NCI-H2227 (cell line): Measurements from ENCODE around the gene LKAAEAR1.
A peak's percentile ranks its signal among the peaks of the same experiment; 100 is the strongest.
"Not testable (repeated sequence)": the region's sequence is repeated elsewhere in the genome, so short reads cannot be mapped to it uniquely, and the experiment has no call there.

Source experiments
- DNase-seq: peaks from one replicate; lab custom pipeline; 2025; ENCODE audit not compliant: unreplicated experiment; lab: John Stamatoyannopoulos, UW

The LKAAEAR1 gene

DNA sequence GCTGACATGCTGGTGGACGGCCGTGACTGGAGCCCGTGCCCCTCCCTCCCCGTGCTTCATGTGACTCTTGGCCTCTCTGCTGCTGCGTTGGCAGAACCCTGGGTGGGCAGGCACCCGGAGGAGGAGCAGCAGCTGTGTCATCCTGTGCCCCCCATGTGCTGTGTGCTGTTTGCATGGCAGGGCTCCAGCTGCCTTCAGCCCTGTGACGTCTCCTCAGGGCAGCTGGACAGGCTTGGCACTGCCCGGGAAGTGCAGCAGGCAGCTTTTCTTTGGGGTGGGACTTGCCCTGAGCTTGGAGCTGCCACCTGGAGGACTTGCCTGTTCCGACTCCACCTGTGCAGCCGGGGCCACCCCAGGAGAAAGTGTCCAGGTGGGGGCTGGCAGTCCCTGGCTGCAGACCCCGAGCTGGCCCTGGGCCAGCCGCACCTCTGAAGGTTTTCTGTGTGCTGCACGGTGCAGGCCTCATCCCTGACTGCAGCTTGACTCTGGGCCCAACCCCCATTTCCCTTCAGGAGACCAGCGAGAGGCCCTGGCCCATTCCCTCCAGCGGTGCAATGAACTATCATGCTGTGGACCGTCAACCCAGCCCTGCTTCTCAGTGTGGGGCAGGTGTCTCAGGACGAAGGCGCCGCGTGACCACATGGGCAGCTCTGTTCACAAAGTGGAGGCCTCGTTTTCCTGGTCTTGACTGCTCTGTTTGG lies 15.0 kb upstream of the LKAAEAR1 start:
- no peak for DNase-seq

DNA sequence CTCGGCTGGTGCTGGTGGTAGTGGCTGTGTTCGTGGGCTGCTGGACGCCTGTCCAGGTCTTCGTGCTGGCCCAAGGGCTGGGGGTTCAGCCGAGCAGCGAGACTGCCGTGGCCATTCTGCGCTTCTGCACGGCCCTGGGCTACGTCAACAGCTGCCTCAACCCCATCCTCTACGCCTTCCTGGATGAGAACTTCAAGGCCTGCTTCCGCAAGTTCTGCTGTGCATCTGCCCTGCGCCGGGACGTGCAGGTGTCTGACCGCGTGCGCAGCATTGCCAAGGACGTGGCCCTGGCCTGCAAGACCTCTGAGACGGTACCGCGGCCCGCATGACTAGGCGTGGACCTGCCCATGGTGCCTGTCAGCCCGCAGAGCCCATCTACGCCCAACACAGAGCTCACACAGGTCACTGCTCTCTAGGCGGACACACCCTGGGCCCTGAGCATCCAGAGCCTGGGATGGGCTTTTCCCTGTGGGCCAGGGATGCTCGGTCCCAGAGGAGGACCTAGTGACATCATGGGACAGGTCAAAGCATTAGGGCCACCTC lies 14.3 kb upstream of the LKAAEAR1 start:
- no peak for DNase-seq

DNA sequence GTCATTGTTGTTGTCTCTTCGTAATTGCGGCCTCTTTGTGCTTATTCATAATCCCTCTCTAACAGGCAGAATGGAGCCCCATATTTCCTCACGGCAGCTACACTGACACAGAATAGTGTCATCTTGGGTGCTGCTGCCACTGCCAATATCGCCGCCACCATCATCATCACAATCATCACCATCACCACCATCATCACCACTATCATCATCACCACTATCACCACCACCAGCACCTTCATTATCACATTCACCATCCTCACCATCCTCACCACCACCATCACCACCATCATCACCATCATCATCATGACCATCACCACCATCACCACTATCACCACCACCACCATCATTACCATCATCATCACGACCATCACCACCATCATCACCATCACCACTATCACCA lies 12.3 kb upstream of the LKAAEAR1 start:
- DNase-seq: no peak

DNA sequence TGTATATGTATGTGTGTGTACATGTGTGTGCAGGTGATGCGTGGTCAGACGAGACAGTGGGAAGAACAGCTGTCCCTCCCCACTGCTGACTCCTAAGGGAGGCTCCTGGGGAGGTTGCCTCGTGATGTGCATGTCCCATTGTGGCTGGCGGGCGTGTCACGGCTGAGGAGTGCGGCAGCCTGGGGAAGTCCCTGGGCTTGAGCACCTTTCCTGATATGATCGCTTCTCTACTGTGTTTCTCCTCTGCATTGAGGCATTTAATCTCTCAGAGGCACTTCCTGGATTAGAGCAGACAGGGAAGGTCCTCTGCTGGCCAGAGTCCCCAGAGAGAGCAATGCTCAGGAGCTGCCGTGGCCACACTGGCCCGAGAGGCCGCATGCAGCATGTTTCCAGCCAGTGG lies 11.7 kb upstream of the LKAAEAR1 start:
- no peak for DNase-seq

DNA sequence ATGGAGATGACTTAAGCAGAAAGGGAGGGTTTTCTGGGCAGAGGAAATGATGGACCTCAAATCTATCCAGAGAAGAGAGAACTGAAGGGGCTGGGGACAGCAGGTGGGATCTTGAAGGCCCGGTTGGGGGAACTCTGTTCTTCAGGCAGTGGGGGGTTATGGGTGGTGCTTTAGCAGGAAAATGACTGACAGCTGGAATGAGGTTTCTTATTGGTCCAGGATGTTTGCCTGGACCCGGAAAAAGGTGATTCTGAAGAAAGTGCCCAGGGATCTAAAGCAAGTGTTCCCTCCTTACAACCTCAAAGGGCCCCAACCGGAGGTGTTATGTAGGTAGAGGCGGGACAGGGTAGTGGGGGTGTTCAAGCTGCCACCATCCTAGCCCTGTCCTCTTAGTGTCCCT lies 11.3 kb upstream of the LKAAEAR1 start:
- DNase-seq: no peak

DNA sequence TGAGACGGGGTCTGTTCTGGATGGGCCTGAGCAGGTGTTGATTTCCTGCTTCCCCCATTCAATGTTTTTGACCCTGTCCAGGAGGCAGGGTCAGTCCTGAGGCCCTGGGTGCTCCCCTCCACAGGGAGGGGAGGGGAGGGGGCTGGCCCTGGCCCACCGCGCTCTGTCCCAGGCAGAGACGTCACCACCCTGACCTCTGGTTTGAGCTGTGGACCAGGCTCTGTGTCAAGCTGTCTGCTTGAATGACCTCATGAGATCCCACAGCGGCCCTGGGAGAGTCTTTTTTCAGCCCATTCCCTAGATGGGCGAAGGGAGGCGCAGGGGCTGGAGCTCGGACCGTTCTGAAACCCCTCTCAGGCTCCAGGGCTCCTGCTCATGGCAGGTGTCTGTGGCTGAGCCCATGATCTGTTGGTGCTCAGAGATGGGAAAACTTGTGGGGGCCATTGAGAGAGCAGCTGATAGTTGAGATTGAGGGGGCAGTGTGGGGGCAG lies 8.9 kb upstream of the LKAAEAR1 start:
- DNase-seq: no peak

DNA sequence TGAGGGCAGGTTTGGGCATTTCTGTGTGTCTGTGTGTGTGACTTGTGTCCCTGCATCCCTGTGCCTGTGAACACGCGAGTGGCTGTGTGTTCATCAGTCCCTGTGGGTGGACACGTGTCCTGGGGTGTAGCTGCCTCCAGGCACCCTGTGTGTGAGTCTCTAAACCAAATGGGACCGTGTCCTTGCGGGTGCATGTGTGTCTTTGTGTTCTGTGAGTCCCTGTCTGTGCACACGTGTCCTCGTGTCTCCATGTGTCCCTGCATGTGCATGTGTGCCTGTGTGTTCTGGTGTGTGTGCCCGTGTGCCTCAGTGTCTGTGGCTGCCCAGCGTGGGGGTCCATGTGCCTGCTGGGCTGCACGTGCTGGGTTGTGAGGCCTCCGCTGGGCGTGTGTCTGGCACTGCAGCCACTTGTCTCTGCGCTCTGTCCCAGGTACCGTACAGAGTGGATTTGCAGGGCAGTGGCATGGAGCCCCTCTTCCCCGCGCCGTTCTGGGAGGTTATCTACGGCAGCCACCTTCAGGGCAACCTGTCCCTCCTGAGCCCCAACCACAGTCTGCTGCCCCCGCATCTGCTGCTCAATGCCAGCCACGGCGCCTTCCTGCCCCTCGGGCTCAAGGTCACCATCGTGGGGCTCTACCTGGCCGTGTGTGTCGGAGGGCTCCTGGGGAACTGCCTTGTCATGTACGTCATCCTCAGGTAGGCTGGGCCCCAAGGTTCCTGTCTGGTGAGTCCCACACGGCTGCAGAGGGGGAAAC lies 8.2 kb upstream of the LKAAEAR1 start:
- DNase-seq: no peak

DNA sequence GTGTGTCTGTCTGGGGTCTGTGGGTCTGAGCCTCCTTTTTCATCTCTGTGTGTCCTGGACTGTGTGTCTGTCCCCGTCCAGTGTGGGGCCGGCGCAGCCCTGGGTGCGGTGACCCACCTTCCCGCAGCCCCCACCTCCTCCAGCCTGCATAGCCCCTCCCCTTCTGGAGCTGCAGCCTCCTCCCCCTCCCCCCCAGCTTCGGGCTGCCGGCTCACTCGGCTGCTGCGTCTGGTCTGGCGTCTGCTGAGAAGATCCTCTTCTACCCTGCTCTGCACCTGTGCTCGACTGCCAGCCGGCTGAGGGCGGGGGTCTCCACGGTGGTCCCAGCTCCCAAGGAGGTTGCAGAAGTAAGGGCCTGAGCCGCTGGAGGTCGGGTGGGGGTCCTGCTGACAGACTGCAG lies 7.6 kb upstream of the LKAAEAR1 start:
- DNase-seq: peak; percentile 77

DNA sequence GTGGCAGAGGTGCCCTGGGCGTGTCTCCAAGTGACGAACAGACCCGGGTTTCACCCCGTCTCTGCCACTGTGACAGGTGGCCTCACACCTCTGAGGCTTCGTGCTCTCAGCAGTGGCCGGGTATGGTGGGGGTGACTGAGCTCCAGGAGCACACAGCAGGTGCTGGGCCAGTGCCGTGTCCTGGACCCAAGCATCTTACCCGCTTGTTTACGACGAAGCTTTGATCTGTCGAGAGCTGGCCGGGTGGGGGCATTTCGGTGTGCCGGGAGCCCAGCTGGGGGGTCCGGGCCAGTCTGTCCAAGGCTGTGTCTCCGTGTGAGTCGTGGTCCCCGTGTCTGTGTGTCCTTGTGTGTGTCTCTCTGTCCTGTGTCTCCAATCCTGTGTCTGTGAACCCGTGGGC lies 7.1 kb upstream of the LKAAEAR1 start:
- no peak for DNase-seq

DNA sequence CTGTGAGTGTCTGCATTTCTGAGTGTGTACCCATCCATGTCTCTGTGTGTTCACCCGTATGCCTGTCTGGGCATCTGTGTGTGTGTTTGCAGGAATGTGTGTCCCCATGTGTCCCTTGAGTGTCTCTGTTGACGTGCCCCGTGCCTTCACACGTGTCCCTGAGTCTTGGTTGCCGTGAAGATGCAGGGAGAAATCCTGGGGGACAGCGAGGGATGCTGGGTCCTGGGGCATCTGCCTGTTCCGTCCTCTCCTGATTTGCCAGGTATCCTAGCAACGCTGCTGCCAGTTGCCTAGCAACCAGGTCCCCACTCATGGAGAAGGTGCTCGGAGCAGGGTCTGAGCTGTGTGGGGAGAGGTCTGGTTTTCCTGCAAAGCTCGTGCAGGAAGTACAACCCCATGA lies 6.0 kb upstream of the LKAAEAR1 start:
- peak; percentile 89 for DNase-seq

DNA sequence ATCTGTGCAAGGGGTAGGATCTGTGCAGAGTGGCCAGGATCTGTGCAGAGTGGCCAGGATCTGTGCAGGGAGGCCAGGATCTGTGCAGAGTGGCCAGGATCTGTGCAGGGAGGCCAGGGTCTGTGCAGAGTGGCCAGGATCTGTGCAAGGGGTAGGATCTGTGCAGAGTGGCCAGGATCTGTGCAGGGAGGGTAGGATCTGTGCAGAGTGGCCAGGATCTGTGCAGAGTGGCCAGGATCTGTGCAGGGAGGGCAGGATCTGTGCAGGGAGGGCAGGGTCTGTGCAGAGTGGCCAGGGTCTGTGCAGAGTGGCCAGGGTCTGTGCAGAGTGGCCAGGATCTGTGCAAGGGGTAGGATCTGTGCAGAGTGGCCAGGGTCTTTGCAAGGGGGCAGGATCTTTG lies 4.4 kb upstream of the LKAAEAR1 start:
- DNase-seq: not testable (repeated sequence)

DNA sequence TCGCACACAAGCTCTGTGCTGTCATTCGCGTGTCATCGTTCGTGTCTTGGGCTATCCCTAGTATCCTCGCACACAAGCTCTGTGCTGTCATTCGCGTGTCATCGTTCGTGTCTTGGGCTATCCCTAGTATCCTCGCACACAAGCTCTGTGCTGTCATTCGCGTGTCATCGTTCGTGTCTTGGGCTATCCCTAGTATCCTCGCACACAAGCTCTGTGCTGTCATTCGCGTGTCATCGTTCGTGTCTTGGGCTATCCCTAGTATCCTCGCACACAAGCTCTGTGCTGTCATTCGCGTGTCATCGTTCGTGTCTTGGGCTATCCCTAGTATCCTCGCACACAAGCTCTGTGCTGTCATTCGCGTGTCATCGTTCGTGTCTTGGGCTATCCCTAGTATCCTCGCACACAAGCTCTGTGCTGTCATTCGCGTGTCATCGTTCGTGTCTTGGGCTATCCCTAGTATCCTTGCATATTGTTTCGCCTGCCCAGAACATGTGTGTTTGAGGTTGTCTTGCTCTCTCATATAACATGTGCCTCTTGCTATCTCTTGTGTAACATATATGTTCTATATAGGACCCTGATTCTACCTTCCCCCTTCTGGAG lies 3.1 kb upstream of the LKAAEAR1 start:
- DNase-seq: not testable (repeated sequence)

DNA sequence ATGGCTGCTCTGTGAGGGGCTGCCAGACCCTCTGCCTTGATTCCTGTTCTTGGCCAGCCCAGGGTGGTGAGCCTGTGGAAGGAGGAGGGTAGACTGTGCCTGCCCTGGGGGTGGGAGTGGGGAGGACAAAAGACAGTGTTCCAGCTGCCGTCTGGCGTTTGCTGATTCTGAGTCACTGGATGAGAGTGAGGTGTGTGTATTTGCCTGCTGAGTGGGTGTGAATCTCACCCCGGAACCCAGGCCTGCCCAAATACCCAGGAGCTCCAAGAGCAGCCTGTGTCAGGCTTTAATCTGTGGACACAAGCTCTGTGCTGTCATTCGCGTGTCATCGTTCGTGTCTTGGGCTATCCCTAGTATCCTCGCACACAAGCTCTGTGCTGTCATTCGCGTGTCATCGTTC lies 2.6 kb upstream of the LKAAEAR1 start:
- no peak for DNase-seq

DNA sequence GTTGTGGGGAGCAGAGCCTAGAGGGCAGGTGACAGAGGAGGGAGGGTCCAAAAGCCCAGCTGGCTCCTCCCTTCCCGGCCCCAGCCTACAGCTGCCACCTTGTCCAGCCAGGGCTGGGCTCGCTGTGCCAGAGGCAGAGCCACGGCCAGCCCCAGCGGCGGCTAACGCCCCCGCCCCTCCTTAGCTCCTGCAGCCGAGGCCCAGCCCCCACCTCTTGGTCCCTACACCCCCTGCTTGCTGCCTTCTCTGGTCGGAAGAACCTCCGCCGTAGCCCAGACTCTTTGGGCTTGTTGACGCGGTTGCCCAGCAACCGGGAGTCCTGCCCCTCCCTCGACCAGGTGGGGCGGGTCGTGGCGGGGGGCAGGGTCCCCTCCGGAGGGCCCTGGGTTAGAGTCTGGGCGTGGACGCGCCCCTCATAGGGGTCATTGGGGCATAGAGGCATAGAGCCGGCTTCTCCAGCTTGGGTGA lies 521 bp upstream of the LKAAEAR1 start:
- peak; percentile 68 for DNase-seq

DNA sequence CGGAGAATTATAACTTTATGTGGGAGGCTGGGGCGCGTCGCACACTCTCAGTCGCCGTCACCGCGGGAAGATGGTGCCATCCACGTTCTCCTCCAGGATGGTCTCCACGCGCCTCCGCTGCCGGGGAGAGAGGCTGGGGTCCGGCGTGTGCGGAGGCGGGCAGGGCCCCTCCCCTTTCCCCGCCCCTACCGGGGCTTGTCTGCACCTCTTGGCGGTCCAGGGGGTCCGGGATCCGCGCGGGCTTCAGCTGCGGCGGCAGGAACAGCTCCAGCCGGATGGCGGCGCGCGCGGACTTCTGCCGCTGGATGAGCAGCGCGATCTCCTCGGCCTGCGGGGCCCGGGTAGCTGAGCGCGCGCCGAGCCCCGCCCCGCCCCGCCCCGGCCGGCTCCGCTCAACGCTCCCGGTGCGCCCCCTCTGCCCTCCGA lies 807 bp downstream of the LKAAEAR1 start:
- DNase-seq: peak; percentile 90

DNA sequence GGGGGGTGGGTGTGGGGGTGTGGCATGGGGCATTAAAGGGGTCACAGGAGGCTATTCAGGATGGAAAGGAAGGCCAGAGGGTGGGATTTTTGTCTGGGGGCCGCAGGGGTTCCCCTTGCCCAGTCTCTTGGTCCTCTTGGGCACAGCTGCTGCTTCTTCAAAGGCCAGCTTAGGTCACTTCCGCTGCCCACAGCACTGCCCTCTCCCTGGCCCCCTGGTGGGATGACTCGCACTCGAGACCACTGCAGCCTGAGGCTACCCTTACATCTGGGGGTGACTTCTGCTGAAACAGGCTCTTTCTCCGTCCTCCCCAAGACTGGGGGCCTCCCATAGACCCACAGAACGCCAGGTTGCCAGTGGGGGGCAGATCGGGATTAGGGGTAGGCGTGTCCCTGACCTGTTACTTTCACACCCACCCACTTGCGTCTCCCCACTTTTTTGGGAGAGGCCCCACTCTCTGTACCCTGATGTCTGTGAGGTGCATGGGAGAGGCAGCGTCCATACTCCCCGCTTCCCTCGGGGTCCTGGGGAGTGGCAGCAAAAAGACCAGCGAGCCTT lies 1.3 kb downstream of the LKAAEAR1 start:
- DNase-seq: no peak

DNA sequence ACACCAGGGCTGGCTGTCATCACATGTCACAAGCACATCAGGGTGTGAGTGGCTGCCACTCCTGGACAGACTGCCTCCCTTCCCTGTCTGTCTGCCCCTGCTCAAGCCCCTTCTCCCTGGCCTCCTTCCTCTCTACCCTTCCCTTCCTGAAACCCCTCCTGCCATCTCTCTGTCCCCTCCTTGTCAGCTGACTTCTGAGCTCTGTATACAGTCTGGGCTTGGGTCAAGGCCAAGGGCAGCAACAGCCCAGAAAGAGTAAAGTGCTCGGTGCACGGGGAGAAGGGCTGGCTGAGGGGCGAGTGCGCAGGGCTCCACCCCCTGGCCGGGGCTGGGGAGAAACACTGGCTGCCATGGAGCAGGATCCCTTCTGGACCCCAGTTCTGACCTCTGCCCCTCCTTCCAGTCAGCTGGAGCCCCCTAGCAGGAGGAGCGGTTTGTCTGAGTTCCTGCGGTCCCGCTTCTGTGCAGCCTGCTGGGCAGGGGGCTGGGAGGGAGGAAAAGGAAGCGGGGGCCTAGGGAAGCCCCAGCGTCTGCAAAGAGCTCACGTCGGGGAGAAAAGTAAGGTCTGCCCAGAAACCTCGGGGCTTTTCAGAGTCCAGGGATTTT lies 2.0 kb downstream of the LKAAEAR1 start:
- DNase-seq: no peak

DNA sequence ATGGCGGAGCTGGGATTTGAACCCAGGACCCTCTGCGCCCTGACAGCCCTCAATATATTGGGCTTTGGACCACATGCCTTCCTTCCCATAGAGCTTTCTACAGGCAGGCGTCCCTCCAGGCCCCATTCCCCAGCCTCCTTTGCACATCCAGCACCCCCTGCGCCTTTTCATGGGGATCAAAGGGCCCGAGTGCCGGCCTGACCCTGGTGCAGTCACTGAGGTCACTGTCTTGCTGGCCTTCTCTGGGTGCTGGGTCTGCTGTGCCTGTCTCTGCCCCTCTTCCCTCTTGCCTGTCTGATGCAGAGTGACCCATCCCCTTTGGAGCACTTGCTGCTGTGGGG lies 2.6 kb downstream of the LKAAEAR1 start:
- DNase-seq: no peak

DNA sequence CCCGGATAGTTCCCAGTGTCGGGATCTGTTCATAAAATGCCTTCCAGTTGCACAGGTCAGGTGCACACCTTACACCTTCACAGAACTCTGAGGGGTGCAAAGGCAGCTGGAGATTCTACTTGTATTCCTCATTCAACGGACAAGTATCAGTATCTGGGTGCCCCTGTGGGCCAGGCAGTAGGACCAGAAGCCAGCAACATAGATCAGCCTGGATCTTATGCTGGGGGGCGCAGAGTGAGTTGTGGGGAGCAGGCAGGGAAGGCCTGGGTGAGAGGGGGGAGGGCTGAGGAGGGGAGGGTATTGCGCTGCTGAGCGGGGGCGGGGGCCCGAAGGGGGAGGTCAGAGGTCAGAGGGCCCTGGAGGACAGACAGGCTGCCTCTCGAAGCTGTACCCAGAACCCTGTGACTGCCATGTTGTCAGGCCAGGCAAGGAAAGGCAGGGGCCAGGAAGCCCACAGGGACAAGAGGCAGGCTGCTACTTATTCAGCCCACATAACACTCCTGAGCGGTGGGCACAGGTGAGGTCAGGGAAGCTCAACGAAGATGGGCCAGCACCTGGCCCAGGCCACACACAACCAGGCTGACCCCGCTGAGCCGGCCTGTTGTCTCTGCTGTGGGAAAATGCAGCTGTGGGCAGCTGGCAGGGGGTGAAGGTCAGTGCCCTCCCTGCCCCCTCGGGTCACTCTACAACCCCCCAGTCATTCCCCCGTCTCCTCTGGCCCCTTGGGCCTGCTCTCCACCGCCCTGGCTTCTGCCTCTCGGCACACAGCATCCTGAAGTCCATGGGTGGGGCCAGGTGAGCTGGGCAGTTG lies 3.2 kb downstream of the LKAAEAR1 start:
- DNase-seq: no peak
